GF-D8 (cell line): ENCODE data around the gene ZNF585A.
A peak's percentile ranks its signal among the peaks of the same experiment; 100 is the strongest.
"Not testable (repeated sequence)": the region's sequence is repeated elsewhere in the genome, so short reads cannot be mapped to it uniquely, and the experiment has no call there.

Experiments
- DNase-seq: peaks from one replicate; lab custom pipeline; 2025; lab: John Stamatoyannopoulos, UW

The ZNF585A gene

DNA sequence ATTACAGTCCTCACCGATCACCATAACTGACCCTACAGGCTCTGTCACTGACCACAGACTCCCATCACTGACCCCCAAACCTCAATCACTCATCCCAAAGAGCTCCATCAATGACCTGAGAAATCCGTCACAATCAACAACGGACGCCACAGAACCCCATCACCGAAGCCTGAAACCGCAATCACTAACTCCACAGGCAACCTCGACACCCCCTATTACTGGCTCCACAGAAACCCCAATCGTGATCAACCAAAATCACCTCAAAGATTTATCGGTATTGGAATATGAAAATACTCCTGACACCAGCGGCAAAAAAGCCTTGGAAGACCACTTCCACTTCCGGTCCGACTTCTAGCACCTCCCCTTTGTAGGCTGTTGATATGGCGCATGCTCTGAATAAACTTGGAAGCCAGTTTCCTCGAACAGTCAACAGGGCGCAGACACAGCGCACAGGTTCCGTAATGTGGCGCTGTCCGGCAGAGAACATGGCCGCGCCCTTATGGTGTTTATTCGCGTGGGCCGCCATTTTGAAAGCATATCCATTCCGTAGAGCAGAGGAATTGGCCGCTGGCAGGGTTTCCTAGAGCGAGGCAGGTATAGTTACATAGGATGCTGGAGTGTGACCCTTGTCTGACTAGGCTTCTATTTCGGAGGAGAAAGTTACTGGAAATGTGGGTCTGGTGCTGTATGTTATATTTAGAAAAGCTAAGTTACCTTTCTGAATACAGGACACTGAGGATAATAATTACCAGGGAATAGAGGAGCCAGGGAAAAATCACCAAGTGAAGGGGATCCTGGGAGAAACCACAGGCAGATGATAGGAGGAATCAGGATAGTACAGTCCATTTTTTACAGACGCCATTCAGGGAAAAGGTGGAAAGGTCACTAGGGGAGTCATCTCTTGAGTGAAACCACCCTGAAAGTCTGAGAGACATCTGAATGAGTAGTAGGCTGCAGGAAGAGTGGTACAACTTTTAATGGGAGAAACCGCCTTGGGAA lies at the start of gene ZNF585A:
Gene ZNF585A (minus strand): TSS at position 328 of the 999 bp plus-strand sequence. CDS start 2,785 bp downstream, outside the sequence.
- DNase-seq: peak; percentile 93

DNA sequence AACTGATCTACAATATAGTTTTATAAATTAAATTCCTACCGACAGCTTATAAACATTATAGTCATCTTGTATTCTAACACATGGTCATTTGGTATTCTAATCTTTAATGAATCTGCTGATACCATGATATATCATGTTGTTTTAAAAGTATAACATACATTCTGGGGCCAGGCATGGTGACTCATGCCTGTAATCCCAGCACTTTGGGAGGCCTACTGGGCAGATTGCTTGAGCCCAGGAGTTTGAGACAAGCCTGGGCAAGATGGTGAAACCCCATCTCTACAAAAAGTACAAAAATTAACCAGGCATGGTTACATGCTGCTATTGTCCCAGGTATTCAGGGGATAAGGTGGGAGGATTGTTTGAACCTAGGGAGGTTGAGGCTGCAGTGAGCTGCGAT lies 48.6 kb upstream of the ZNF585A start:
- no peak for DNase-seq

DNA sequence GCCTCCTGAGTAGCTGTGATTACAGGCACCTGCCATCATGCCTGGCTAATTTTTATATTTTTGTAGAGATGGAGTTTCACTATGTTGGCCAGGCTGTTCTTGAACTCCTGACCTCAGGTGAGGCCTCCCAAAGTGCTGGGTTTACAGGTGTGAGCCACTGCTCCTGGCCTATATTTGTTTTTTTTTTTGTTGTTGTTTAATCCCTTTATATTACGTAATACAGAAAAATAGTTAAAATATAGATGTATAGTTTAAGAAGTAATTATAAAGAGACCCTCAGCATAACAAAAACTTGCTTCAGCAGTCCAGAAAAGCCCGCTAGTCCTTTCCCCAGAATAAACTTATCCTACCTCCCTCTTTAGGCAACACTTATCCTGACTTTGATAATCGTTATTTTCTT lies 47.9 kb upstream of the ZNF585A start:
- DNase-seq: no peak

DNA sequence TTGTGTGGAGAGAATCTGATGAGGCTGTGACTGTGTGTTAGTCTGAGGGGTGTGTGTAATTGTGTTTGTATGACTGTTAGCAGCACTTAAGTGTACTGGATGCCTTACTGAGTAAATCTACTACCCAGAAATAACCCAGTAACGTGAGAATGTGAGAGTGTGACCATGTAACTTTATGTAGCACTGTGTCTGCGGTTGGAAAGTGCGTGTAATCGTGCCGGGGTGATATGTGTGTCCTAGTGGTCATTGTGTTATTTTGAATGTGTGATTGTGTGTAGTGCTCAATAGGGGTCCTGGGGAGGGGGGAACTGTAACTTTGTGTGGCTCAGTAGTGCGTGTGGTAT lies 46.1 kb upstream of the ZNF585A start:
- no peak for DNase-seq

DNA sequence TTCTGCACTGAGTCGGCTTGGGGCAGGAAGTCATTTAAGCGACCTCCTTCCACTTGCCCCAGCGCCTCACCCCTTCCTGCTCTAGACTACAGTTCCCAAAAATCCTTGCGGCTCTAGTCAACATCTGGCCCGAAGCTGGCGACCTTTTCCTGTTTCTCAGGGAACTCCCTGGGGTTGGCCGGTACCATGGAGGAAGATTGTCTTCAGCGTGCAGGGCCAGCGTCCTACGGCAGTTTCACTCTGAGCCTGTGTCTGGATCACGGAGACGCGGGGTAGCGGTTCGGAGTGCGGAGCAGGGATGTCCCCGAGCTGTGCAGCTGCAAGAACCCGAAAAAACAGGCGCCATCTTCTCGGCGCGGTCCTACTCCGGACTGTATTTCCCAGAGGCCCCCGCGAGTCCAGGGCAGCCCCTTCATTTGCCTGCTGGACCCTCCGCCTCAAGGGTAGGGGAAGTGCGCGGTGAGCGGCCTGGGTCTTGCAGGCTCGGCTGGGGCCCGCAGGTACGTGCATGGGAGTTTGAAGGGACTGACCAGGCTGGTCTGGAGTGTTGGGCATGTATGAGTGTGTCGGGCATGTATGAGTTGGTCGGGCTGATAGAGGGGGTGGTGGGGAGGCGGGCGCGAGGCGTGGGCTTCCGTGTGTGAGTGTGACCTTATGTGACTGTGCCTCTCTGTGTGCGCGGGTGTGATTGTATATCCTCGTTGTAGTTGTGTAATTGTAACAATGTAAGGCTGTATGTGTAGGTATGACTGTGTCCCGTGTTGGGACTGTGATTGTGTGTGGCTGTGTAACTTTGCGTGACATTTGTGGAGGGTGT lies 45.5 kb upstream of the ZNF585A start, which contains the start of gene ZNF383:
Gene ZNF383 (plus strand): TSS at position 440 of the 817 bp plus-strand sequence. CDS start 12,240 bp downstream, outside the sequence.
- peak; percentile 87 for DNase-seq

DNA sequence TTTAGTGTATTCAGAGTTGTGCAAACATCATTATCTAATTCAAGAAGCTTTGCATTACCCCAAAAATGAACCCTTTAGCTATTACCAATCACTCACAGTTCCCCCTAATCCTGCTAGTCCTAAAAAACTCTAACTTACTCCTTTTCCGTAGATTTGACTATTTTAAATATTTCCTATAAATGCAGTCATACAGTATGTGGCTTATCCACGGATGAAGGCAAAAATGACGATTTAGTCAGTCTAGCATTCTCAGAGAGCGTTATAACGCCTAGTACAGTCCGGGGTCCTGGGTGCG lies 44.9 kb upstream of the ZNF585A start:
- DNase-seq: no peak

DNA sequence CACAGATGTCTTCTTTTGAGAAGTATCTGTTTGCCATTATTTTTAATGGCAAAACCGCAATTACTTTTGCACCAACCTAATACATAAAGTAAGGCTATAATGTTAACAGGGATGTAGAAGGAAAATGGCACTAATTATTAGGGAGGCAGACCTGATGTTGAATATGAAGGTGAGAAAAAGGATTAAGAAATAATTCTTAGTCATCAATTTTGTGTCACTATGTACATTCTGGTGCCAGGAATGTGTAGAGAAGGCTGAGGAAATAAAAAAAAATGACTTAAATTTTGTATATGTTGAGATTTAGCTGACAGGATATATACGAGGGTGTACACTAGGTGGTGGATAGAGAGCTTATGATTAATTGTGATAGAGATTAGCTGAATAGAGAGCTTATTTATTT lies 25.3 kb upstream of the ZNF585A start:
- no peak for DNase-seq

DNA sequence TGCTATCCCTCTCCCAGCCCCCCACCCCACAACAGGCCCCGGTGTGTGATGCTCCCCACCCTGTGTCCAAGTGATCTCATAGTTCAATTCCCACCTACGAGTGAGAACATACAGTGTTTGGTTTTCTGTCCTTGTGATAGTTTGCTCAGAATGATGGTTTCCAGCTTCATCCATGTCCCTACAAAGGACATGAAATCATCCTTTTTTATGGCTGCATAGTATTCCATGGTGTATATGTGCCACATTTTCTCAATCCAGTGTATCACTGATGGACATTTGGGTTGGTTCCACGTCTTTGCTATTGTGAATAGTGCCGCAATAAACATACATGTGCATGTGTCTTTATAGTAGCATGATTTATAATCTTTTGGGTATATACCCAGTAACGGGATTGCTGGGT lies 24.6 kb upstream of the ZNF585A start:
- DNase-seq: not testable (repeated sequence)

DNA sequence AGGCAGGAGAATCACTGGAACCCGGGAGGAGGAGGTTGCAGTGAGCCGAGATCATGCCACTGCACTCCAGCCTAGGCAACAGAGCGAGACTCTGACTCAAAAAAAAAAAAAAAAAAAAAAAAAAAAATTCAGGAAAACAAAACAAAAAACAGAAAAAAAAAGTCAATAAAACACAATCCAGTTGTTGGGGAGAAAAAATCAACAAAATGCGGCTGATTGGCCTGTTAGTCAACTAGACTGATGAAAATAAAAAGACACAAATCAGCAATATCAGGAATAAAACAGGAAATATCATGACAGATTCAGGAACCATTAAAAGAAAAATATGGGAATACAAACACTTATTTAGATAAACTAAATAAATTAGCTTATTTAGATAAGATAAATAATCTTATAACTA lies 22.8 kb upstream of the ZNF585A start:
- DNase-seq: not testable (repeated sequence)

DNA sequence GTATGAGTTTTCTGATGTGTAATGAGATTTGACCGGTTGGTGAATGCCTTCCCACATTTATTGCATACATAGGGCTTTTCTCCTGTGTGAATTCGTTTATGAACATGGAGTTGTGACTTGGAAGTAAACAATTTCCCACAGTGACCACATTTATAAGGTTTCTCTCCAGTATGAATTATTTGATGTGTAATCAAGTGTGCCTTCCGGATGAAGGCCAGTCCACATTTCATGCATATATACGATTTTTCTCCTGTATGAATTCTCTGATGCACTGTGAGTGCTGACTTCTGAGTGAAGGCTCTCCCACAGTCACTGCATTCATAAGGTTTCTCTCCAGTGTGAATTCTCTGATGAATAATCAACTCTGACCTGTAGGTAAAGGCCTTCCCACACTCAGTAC lies 13.6 kb upstream of the ZNF585A start:
- not testable (repeated sequence) for DNase-seq

DNA sequence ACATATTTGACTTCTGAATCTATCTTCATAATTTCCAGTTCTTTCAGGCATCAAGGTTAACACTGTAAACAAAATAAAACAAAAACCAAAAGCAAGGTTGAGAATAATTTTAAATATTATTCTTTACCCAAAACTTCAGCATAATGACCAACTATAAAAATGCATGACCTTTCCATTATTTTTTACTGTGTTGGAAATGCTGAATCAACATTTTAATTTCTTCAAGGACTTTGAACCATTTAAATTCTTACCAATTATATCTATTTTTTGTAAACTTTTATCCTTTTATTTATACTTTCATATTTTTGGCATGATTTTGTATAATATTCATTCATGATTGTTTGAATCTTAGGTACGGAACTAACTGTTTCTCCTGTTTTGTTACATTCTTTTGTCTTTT lies 6.9 kb downstream of the ZNF585A start:
- DNase-seq: no peak

DNA sequence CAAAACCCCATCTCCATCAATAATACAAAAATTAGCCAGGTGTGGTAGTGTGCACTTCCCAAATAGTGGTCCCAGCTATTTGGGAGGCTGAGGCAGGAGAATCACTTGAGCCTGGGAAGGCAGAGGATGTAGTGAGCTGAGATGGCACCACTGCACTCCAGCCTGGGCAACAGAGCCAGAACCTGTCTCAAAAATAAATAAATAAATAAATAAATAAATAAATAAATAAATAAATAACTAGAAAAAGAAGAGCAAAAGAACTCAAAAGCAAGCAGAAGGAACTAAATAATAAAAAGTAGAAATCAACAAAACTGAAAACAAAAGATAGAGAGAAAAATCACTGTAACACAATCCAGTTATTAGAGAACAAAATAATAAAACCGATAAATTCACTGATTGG lies 12.3 kb downstream of the ZNF585A start:
- no peak for DNase-seq

DNA sequence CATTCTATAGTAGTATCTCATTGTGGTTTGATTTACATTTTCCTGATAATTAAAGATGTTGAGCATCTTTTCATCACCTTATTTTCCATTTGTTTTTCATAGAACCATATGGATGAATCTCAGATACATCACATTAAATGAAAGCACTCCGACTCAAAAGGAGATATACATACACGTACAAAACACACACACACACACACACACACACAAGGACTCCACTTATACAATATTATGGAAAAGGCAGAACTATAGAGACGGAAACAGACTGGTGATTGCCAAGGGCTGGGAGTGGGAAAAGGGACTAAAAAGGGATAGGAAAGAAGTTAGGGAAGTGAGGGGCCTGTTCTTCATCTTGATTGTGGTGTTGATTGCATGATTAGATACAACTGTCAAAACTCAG lies 24.3 kb downstream of the ZNF585A start:
- DNase-seq: no peak

DNA sequence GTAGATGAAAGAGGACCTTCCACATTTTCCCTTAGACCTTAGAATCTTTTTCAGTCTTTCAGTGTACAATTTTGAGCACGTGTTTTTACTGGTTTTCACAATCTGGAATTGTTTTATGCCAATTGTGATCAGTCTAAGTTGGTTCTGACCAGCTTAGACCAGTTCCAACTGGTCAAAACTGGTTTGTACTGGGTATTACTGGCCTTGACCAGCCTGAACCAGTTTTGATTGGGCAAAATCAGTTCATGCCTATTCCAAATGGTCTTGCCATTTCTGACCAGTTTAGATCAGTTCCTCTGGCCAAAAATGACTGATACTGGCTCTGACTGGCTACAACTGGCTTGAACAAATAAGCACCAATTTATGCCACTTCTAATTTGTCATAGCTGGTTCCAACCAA lies 36.4 kb downstream of the ZNF585A start:
- no peak for DNase-seq

DNA sequence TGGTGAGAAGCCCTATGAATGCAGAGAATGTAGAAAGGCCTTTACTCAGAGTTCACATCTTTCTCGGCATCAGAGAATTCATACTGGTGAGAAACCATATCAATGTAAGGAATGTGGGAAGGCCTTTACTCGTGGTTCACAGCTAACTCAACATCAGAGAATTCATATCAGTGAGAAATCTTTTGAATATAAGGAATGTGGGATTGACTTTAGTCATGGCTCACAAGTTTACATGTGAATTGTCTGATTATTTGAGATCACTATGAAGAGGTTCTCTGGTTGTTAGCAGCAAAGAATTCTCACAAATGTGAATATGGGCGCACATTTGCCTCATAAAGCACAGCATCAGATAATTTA lies 43.7 kb downstream of the ZNF585A start:
- no peak for DNase-seq

DNA sequence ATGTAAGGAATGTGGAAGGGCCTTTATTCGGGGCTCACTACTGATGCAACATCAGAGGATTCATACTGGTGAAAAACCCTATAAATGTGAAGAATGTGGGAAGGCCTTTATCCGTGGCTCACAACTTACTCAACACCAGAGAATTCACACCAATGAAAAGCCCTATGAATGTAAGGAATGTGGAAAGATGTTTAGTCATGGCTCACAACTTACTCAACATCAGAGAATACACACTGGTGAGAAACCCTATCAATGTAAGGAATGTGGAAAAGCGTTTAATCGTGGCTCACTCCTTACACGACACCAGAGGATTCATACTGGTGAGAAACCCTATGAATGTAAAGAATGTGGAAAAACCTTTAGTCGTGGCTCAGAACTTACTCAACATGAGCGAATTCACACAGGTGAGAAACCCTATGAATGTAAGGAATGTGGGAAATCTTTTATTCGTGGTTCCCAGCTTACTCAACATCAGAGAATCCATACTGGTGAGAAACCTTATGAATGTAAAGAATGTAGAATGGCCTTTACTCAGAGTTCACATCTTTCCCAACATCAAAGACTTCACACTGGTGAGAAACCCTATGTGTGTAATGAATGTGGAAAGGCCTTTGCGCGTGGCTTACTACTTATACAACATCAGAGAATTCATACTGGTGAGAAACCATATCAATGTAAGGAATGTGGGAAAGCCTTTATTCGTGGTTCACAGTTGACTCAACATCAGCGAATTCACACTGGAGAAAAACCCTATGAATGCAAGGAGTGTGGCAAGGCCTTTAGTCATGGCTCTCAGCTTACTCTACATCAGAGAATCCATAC lies 44.3 kb downstream of the ZNF585A start:
- DNase-seq: no peak

DNA sequence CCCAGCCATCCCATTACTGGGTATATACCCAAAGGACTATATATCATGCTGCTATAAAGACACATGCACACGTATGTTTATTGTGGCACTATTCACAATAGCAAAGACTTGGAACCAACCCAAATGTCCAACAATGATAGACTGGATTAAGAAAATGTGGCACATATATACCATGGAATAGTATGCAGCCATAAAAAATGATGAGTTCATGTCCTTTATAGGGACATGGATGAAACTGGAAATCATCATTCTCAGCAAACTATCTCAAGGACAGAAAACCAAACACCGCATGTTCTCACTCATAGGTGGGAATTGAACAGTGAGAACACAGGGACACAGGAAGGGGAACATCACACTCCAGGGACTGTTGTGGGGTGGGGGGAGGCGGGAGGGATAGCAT lies 50.4 kb downstream of the ZNF585A start:
- not testable (repeated sequence) for DNase-seq

DNA sequence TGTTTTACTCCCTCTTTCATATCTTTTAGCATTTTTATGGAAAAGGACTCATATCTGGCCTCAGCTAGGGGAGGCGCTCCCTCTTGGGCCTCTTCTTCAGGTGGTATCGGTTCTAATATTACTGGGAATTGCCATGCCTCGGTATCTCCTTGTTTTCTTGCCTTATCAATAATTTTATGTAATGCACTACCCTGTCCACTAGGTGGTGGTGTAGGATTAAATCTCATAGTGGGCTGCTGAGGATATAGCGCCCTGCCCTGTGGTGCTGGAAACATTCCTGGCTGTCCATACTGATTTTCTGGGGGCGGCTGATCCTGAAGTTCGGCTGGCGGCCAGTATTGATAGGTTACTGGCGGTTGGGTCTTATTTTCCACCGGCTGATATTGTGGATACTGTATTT lies 58.5 kb downstream of the ZNF585A start:
- no peak for DNase-seq

DNA sequence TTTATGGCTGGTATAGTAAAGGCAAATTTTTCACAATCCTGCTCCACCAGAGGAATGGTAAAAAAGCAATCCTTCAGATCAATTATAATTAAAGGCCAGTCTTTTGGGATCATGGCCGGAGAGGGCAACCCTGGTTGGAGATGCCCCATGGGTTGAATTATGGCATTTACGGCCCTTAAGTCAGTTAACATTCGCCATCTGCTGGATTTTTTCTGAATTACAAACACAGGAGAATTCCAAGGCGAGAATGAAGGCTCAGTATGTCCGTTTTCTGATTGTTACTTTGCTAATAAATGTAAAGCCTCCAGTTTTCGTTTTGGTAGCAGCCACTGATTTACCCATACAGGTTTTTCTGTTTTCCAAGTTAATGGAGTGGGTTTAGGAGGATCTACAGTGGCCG lies 60.7 kb downstream of the ZNF585A start:
- not testable (repeated sequence) for DNase-seq

DNA sequence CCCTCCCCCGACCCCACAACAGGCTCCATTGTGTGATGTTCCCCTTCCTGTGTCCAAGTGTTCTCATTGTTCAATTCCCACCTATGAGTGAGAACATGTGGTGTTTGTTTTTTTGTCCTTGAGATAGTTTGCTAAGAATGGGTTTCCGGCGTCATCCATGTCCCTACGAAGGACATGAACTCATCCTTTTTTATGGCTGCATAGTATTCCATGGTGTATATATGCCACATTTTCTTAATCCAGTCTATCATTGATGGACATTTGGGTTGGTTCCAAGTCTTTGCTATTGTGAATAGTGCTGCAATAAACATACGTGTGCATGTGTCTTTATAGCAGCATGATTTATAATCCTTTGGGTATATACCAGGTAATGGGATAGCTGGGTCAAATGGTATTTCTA lies 68.4 kb downstream of the ZNF585A start:
- DNase-seq: not testable (repeated sequence)

DNA sequence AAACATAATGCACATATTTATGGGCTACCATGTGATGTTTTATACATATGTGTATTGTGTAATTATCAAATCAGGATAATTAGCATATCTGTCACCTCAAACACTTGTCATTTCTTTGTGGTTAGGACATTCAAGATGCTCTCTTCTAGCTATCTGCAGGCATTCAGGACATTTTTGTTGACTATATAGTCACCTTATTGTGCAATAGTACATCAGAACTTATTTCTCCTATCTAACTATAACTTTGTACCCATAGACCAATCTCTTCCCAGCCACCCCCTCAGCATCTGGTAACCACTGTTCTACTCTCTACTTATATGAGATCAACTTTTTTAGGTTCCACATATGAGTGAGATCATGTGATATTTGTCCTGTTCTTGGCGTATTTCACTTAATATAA lies 73.9 kb downstream of the ZNF585A start:
- no peak for DNase-seq

DNA sequence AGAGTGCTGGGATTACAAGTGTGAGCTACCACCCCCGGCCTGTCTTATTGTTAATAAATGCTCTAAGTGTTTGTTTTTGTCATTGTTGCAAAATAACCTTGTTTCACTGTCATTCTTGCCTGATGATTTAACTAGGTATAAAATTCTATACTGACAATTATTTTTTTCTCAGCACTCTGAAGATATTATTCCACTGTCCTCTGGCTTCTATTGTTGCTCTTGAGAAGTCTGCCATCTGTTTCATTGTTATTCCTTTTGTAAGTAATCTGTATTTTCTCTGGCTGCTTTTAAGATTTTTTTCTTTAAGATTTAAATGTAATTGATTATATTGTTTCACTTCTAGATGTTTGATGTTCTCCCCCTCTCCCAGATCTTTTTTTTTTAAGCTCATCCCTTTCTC lies 76.6 kb downstream of the ZNF585A start:
- DNase-seq: no peak
